ENCODE data around the gene TREML1. TPM values are rescaled to one million over a fixed set of nuclear protein-coding genes. Genes with fewer than 3 reads are reported as not detected.

TREML1 gene
- total and polyA plus RNA-seq, 2 experiments from 2014 or later, result not detected

DNA sequence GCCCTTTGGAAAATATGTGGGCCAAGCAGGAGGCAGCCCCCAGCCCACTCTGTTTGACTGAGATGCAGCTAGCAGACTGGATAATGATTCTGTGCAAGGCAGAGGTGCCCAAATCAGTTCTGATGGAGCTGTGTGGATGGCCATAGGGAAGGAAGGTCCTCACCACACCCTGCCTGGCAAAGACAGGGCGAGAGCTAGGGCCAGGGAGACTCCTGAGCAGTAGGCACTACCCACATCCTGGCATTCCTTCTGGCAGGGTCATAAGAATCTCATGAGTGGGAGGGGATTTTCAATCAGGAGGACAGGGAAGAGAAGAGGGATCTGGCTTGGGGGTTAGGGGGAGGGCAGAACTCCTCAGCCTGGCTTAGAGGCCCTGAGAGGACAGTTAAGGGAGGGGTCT is 27.4 kb upstream of the TREML1 start:
- DNase-seq, result no peak
- no peak overlapping the region for H3K4me3 ChIP-seq

DNA sequence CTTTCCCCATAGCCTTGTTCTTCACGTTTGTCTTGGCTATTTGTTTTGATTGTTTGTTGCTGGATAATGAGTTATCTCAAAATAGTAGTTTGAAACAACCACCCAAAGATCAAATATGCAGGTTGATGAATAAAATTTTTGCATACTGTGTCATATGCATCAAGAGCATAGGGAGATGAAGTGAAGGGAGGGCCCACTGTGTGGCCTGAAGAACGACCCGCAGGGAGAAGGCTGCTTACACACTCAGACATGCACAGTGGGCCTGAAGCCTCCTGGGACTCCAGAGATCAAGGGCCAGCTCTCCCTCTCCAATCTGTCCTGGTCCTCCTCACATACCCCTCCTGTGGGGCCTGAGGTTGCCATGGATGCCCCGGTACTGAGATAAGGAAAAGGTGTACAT is 25.0 kb upstream of the TREML1 start:
- H3K4me3 ChIP-seq, result no peak overlapping the region
- H3F3A ChIP-seq (ENCODE audit: insufficient read depth), result no peaks in the 10 kb centered on the region
- H4K20me1 ChIP-seq (ENCODE audit: insufficient read depth), result no peaks in the 10 kb centered on the region
- peaks cover 6% of the 10 kb centered on the region; the same call in 1 of the 2 replicates for H3K27me3 ChIP-seq (replicated peaks; ENCODE audit: insufficient read depth)
- no peaks in the 10 kb centered on the region for H3K9me3 ChIP-seq (ENCODE audit: low read depth)
- no peak overlapping the region for H3K27ac ChIP-seq
- no peak for DNase-seq
- no peak for TF ChIP-seq EZH2phosphoT487 (IDR thresholded peaks at IDR 0.05; ENCODE audit: insufficient read depth, low read depth)
- no peak for TF ChIP-seq EZH2 (IDR thresholded peaks at IDR 0.05; ENCODE audit: insufficient read depth, poor library complexity, severe bottlenecking)
- H3K4me2 ChIP-seq (ENCODE audit: unreplicated experiment), result no peak overlapping the region
- H3K79me2 ChIP-seq (ENCODE audit: insufficient read depth), result no peaks in the 10 kb centered on the region
- no peaks in the 10 kb centered on the region for H3K9me2 ChIP-seq (ENCODE audit: insufficient read depth)
- WGBS, 2 experiments (ENCODE audit: low coverage in 1 of 2, low lambda C conversion rate in 2 of 2, missing lambda C conversion rate in 2 of 2), result 51 to 53% methylated on average over 4 of the region's 4 CpGs
- in situ Hi-C loops (cut with MboI), result no loop called here
- H3K36me3 ChIP-seq (ENCODE audit: low read depth), result no peaks in the 10 kb centered on the region
- no peak overlapping the region for H3K9ac ChIP-seq
- H2AFZ ChIP-seq, result no peak overlapping the region
- no peaks in the 10 kb centered on the region for H3K4me1 ChIP-seq (ENCODE audit: insufficient read depth)

More for the DNA sequence above, 27.4 kb upstream of the TREML1 start:
- in situ Hi-C loops (cut with MboI), result no loop called here
- H3K27me3 ChIP-seq (replicated peaks; ENCODE audit: insufficient read depth), result no peaks in the 10 kb centered on the region; the same call in 1 of the 2 replicates
- no peaks in the 10 kb centered on the region for H4K20me1 ChIP-seq (ENCODE audit: insufficient read depth)
- H3K4me2 ChIP-seq (ENCODE audit: unreplicated experiment), result no peak overlapping the region
- H2AFZ ChIP-seq, result no peak overlapping the region
- H3K9me2 ChIP-seq (ENCODE audit: insufficient read depth), result no peaks in the 10 kb centered on the region
- no peak overlapping the region for H3K9ac ChIP-seq
- H3K4me1 ChIP-seq (ENCODE audit: insufficient read depth), result no peaks in the 10 kb centered on the region
- H3K36me3 ChIP-seq (ENCODE audit: low read depth), result no peaks in the 10 kb centered on the region
- no peaks in the 10 kb centered on the region for H3K79me2 ChIP-seq (ENCODE audit: insufficient read depth)
- no peaks in the 10 kb centered on the region for H3F3A ChIP-seq (ENCODE audit: insufficient read depth)
- no peak overlapping the region for H3K27ac ChIP-seq
- 13 to 20% methylated on average over 1 of the region's 1 CpG for WGBS, 2 experiments (ENCODE audit: low coverage in 1 of 2, low lambda C conversion rate in 2 of 2, missing lambda C conversion rate in 2 of 2)
- H3K9me3 ChIP-seq (ENCODE audit: low read depth), result no peaks in the 10 kb centered on the region
- TF ChIP-seq EZH2 (IDR thresholded peaks at IDR 0.05; ENCODE audit: insufficient read depth, poor library complexity, severe bottlenecking), result no peak
- no peak for TF ChIP-seq EZH2phosphoT487 (IDR thresholded peaks at IDR 0.05; ENCODE audit: insufficient read depth, low read depth)

DNA sequence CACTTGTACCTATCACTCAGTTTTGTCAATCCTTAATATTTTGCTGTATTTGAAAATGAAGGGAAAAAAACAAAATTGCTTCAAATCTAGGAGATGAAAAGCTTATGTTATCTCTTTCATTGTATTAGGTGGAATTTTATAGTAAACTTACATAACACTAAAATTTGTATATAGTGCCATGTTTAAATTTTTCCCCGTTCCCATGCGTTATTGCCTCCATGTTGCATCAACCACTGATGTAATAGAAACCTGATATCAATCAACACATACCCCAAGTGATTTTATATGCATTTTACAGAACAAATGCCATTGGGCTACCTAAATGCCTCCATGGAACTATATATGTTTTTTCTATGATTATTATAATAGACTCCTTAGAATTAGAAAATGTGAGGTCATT is 23.5 kb upstream of the TREML1 start:
- Histone ChIP-seq H3K9me2 (ENCODE audit: insufficient read depth) (no peaks in the 10 kb centered on the region), H3K9me3 (ENCODE audit: low read depth) (no peaks in the 10 kb centered on the region), H3K4me1 (ENCODE audit: insufficient read depth) (no peaks in the 10 kb centered on the region), H4K20me1 (ENCODE audit: insufficient read depth) (no peaks in the 10 kb centered on the region), H3K4me2 (ENCODE audit: unreplicated experiment) (no peak overlapping the region), H3K4me3 (no peak overlapping the region), H3K36me3 (ENCODE audit: low read depth) (no peaks in the 10 kb centered on the region), H3K27me3 (replicated peaks; ENCODE audit: insufficient read depth) (0 out of 2 replicates have a peak, but pooled peaks cover 6% of the 10 kb centered on the region), H3F3A (ENCODE audit: insufficient read depth) (no peaks in the 10 kb centered on the region), H3K27ac (no peak overlapping the region), H3K79me2 (ENCODE audit: insufficient read depth) (no peaks in the 10 kb centered on the region), H2AFZ (no peak overlapping the region), H3K9ac (no peak overlapping the region)
- WGBS, 2 experiments (ENCODE audit: low coverage in 1 of 2, low lambda C conversion rate in 2 of 2, missing lambda C conversion rate in 2 of 2), result 32 to 60% methylated on average over 2 of the region's 2 CpGs
- no peak for DNase-seq
- in situ Hi-C loops (cut with MboI), result no loop called here
- no peak for TF ChIP-seq EZH2 (IDR thresholded peaks at IDR 0.05; ENCODE audit: insufficient read depth, poor library complexity, severe bottlenecking)
- TF ChIP-seq EZH2phosphoT487 (IDR thresholded peaks at IDR 0.05; ENCODE audit: insufficient read depth, low read depth), result no peak

DNA sequence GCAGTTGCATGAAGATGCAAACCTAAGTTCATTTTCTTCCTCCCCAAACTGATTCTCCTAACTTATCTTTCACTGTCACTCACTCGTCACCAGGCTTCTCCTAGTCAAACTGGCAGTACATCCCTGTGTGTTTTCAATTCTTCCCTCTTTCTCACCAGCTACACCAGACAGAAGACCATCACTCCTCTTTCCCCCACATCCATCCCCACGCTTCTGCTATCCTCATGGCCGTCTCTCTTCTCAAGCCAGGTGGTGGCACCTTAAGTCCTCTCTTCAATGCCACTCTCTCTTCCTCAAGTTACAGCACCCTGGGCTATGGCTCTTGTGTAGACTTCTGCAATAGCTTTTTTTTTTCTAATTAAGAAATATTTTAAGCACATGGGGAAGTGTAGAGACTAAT is 23.1 kb upstream of the TREML1 start:
- Histone ChIP-seq H3K9me3 (ENCODE audit: low read depth) (no peaks in the 10 kb centered on the region), H3F3A (ENCODE audit: insufficient read depth) (no peaks in the 10 kb centered on the region), H3K4me1 (ENCODE audit: insufficient read depth) (no peaks in the 10 kb centered on the region), H3K4me2 (ENCODE audit: unreplicated experiment) (no peak overlapping the region), H2AFZ (no peak overlapping the region), H4K20me1 (ENCODE audit: insufficient read depth) (no peaks in the 10 kb centered on the region), H3K9me2 (ENCODE audit: insufficient read depth) (no peaks in the 10 kb centered on the region), H3K27me3 (replicated peaks; ENCODE audit: insufficient read depth) (0 out of 2 replicates have a peak, but pooled peaks cover 6% of the 10 kb centered on the region), H3K4me3 (no peak overlapping the region), H3K9ac (no peak overlapping the region), H3K36me3 (ENCODE audit: low read depth) (no peaks in the 10 kb centered on the region), H3K27ac (no peak overlapping the region), H3K79me2 (ENCODE audit: insufficient read depth) (no peaks in the 10 kb centered on the region)
- WGBS, 2 experiments (ENCODE audit: low coverage in 1 of 2, low lambda C conversion rate in 2 of 2, missing lambda C conversion rate in 2 of 2), result 32 to 33% methylated on average over 3 of the region's 3 CpGs
- TF ChIP-seq EZH2phosphoT487 (IDR thresholded peaks at IDR 0.05; ENCODE audit: insufficient read depth, low read depth), result no peak
- no peak for TF ChIP-seq EZH2 (IDR thresholded peaks at IDR 0.05; ENCODE audit: insufficient read depth, poor library complexity, severe bottlenecking)
- no peak for DNase-seq
- in situ Hi-C loops (cut with MboI), result no loop called here

DNA sequence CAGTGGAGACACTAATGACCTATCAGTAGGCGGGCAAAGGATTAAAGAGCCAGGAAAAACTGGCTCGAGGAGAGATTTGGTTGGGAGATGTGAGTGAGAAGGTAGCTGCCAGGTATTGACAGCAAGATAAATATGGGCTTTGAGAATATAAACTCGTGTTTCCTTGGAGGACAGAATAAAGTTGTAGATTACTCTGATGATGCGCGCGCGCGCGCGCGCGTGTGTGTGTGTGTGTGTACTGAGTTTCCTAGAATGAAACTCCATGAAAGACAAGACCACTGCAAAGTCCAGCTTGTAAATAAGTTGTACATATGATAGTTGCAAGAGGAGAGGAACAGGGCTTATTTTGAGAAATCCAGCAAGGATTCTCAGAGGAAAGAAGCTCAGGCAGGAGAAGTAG is 22.0 kb upstream of the TREML1 start:
- H3K9me2 ChIP-seq (ENCODE audit: insufficient read depth), result no peaks in the 10 kb centered on the region
- DNase-seq, result no peak
- H3K9ac ChIP-seq, result no peak overlapping the region
- no peaks in the 10 kb centered on the region for H4K20me1 ChIP-seq (ENCODE audit: insufficient read depth)
- no peaks in the 10 kb centered on the region for H3F3A ChIP-seq (ENCODE audit: insufficient read depth)
- no peaks in the 10 kb centered on the region for H3K36me3 ChIP-seq (ENCODE audit: low read depth)
- in situ Hi-C loops (cut with MboI), result no loop called here
- no peak overlapping the region for H3K4me3 ChIP-seq
- H3K4me1 ChIP-seq (ENCODE audit: insufficient read depth), result no peaks in the 10 kb centered on the region
- TF ChIP-seq EZH2phosphoT487 (IDR thresholded peaks at IDR 0.05; ENCODE audit: insufficient read depth, low read depth), result no peak
- TF ChIP-seq EZH2 (IDR thresholded peaks at IDR 0.05; ENCODE audit: insufficient read depth, poor library complexity, severe bottlenecking), result no peak
- H3K4me2 ChIP-seq (ENCODE audit: unreplicated experiment), result no peak overlapping the region
- WGBS, 2 experiments (ENCODE audit: low coverage in 1 of 2, low lambda C conversion rate in 2 of 2, missing lambda C conversion rate in 2 of 2), result 80 to 84% methylated on average over 12 of the region's 12 CpGs
- H3K9me3 ChIP-seq (ENCODE audit: low read depth), result no peaks in the 10 kb centered on the region
- H3K79me2 ChIP-seq (ENCODE audit: insufficient read depth), result no peaks in the 10 kb centered on the region
- H3K27me3 ChIP-seq (replicated peaks; ENCODE audit: insufficient read depth), result 0 out of 2 replicates have a peak, but pooled peaks cover 6% of the 10 kb centered on the region
- H2AFZ ChIP-seq, result no peak overlapping the region
- H3K27ac ChIP-seq, result no peak overlapping the region
